ENCODE results near the gene NR1I2.

The NR1I2 gene

GRCh38 chr3:119826711-119827608 lies 45.1 kb downstream of the NR1I2 start:
- FAIRE-seq = no peak

- FAIRE-seq = no peak
Measured at GRCh38 chr3:119829420-119829819, 47.5 kb downstream of the NR1I2 start.

GRCh38 chr3:119831022-119831421 lies 49.1 kb downstream of the NR1I2 start:
- FAIRE-seq = no peak

- FAIRE-seq = no peak
Measured at GRCh38 chr3:119831941-119832371, 50.1 kb downstream of the NR1I2 start.

DNA sequence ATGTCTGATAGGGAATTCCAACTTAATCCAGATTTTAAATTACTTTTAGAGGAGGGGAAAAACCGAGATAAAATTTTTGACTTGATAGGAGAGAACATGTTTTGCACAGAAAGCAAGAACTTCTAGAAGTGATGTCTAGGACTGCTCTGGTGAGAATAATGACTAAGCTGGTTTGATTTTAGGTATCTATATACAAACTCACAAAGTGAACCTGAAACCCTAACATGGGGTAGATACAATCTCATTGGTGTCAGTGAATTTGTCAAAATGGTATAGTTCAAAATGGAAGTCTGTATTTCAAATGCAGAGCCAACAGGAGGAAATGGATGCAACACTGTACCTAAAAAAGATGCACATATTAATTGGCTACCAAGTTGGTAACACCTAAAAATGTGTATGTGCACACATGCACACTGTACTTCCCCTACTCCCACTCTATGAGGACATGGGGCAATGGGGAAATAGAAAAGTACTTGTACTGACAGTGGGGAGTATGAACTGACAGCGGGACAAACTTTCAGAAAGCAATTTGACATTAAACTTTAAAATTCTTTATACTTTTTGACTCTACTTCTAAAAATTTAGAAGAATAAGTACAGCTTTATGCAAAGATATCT lies 53.0 kb downstream of the NR1I2 start:
- FAIRE-seq = no peak

DNA sequence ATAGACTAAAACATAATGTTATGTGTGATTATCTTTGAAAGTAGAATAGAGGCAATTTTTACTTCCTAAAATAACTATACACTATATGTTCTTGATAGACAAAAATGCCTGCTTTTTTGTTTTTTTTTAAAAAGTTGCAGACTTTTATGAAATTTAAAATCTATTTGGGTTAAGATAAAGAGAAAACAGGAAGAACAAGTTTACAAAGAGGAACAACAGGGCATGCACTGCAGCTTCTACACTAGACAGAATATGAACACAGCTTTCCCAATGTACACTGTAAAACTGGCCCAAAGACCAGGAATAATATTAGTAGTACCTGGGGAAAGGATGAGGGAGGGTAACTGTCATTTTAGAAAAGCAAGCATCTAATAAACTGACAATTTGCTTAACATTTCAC lies 53.7 kb downstream of the NR1I2 start:
- no peak for FAIRE-seq

DNA sequence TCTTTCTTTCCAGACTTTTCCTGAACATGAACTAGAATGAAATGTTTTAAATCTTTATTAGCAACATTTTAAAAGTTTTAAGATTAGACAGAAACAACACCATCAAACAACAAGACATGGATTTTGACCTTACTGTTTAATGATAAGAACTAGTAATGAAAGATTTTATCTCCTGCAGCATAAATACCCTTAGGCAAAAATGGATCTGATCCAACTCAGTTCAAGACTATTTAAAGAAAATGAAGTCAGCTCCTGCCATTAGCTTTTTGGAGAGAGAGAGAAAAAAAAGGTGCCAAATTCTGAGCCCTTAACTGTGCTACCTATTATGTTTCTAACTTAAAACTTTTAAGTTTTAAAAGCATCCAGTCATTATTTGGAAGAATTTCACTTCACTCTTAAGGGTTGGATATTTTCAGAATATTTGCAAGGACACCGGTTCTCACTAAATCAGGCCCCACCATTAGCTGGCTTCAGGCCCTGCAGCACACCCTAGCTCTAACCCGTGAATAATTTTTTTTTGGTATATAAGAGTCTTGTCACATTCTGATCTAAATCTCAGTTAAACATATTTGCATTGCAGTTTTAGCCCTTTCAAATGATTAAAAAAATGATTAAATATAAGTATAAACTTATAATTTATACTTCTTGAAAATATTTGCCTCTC lies 60.0 kb downstream of the NR1I2 start:
- FAIRE-seq = no peak

GRCh38 chr3:119849126-119849525 lies 67.2 kb downstream of the NR1I2 start:
- FAIRE-seq = no peak

DNA sequence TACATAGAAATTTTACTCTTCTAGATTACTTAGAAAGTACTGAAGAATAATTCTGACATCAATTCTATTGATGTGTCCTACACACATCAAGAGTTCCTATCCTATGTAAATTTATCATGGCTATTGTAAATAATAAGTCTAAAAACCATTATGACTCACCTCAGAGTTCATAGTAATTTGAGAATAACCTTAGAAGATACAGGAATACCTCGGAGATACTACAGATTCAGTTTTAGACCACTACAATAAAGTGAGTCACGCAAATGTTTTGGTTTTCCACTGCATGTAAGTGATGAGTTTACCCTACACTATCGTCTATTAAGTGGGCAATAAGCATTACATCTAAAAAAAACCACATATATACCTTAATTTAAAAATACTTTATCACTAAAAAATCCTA lies 74.8 kb downstream of the NR1I2 start:
- FAIRE-seq = no peak

DNA sequence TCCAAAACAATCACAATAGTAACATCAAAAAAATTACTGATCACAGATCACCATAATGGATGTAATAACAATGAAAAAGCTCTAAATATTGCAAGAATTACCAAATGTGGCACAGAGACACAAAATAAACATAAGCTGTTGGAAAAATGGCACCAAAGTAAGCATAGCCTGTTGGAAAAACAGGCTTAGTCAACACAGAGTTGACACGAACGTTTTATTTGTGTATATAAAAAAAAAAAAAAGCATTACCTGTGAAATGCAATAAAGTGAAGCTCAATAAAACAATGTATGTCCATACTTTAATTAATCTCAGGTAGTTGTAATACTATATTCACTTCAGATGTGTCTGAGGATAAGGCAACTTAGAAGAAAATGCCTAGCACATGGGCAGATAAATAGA lies 77.1 kb downstream of the NR1I2 start:
- no peak for FAIRE-seq

DNA sequence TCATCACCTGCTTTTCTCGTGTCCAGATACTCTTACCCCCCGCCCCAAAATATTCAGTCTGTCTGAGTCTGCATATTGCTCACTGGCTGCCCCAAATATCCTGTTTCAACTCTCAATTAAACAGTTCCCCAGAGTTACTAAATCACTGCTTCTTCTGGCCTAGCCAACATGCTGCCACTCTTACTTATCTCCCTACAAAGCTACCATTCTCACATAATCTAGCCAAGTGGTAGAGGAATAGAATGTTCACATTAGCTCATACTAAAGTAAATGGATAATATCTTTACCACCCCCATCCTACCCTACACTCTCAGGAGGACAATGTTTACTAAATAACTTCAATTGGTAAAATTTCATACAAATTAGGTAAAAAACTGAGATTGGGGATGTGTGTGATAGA lies 77.8 kb downstream of the NR1I2 start:
- FAIRE-seq = no peak

- FAIRE-seq = no peak
Measured at GRCh38 chr3:119861681-119862080, 79.8 kb downstream of the NR1I2 start.

- no peak for FAIRE-seq
Measured at GRCh38 chr3:119862616-119863015, 80.7 kb downstream of the NR1I2 start.

DNA sequence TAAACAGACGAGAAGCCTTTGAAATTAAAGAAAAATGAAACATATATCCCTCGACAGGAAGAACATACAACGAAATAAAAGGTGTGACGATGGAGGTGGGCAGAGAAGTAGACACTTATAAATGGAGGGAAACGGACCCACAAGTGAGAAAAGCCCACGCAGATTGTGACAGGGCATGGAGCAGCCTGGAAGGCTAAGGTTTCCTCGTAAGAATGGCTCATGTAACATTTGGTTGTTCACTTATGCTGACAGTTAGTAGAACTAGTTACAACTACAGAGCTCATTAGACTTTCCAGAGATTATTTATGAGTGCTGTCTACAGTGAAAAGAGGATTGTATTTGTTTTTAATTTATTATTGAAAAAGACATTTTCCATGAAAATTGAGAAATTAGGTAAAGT lies 82.6 kb downstream of the NR1I2 start:
- no peak for FAIRE-seq

Measured in G401.6 (cell line).